ENCODE measurements around the gene PDGFB. TPM values are rescaled to one million over a fixed set of nuclear protein-coding genes. Genes with fewer than 3 reads are reported as not detected.

Gene PDGFB
- total RNA-seq, 1 donor from 2014 or later = 16.5 TPM

DNA sequence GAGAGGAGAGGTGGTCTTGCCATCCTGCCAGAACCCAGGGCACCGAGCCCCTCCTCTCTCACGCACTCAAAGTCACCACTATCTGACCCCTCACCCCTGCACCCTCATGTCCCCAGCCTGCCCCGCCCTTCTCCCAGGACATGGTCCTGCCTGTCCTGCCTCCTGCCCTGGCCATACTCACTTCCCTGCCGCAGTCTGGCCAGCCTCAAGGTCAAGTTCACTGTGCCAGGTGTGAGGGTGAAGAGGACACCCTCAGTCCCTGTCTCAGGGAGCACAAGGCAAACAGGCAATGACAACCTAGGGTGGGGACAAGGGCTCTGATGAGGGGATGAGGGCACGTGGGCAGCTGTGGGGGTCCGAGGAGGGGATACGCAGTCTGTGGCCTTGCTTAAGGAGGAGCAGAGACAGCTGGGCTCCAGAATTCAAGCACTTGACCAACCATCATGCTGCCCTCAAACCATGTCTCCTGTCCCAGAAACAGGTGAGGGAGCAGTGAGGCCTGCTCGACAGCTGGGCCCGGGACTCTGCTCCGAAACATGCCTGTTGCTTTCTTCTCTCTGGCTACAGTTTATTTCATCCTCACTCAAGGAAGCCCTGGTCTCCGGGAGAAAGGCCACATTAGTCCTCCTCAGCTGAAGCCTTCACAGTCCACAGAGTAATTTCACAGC, 36.6 kb downstream of the PDGFB start:
- no peaks in the 10 kb centered on the region for H3K9me3 Mint-ChIP-seq (ENCODE audit: low read depth)
- peak; percentile 86 for DNase-seq (ENCODE audit: low spot score)

DNA sequence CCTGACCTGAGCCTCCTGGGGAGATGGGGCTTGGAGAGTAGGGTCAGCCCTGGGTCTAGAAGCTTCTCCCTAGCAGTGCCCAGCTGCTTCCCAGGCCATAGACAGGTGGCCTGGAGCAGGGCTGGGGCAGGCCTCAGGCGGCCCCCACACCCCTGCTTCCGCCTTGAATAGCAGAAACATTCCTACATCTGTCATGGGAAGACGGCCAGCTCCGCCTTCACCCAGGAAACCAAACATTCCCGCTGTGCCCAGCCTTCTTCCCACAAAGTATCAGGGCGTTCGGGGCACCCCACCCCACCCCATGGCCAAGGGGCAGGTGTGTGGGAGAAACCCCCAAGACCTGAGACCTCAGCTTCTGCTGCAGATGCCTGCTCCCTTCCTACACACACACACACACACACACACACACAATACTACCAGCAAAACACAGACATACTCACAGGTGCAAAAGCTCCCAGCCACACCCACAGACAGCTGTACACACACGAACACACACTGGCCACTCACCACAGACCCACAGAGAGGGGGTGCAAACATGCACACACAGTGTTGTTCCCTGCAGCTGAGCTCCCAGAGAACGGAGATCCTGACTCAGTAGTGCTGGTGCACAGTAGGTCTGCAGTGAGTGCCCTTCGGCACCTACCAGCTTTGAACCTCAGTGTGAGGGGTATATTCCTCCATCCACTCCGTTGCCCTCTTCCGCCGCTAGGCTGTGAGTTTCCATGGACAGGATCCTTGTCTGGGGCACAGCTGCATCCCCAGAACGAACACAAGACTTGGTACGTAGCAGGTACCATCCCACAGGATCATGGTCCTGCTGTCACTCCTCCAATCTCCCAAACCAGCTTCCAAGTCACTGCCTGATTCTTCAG, 37.4 kb downstream of the PDGFB start:
- H3K9me3 Mint-ChIP-seq (ENCODE audit: low read depth) = no peaks in the 10 kb centered on the region
- H3K4me3 Mint-ChIP-seq (ENCODE audit: unreplicated experiment) = no peak overlapping the region
- no peaks in the 10 kb centered on the region for H3K27me3 Mint-ChIP-seq (ENCODE audit: low read depth)
- H3K36me3 Mint-ChIP-seq (ENCODE audit: low read depth) = peaks cover 1% of the 10 kb centered on the region
- H3K4me1 Mint-ChIP-seq (ENCODE audit: low read depth) = peaks cover 20% of the 10 kb centered on the region
- DNase-seq (ENCODE audit: low spot score) = peak; percentile 38
- peak overlapping the region; percentile 17 for H3K27ac Mint-ChIP-seq (ENCODE audit: unreplicated experiment)
- TF ChIP-seq, protein P1, sequence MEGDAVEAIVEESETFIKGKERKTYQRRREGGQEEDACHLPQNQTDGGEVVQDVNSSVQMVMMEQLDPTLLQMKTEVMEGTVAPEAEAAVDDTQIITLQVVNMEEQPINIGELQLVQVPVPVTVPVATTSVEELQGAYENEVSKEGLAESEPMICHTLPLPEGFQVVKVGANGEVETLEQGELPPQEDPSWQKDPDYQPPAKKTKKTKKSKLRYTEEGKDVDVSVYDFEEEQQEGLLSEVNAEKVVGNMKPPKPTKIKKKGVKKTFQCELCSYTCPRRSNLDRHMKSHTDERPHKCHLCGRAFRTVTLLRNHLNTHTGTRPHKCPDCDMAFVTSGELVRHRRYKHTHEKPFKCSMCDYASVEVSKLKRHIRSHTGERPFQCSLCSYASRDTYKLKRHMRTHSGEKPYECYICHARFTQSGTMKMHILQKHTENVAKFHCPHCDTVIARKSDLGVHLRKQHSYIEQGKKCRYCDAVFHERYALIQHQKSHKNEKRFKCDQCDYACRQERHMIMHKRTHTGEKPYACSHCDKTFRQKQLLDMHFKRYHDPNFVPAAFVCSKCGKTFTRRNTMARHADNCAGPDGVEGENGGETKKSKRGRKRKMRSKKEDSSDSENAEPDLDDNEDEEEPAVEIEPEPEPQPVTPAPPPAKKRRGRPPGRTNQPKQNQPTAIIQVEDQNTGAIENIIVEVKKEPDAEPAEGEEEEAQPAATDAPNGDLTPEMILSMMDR (IDR thresholded peaks at IDR 0.05) = no peak

More for the DNA sequence above, 36.6 kb downstream of the PDGFB start:
- Mint-ChIP-seq H3K27ac (ENCODE audit: unreplicated experiment) (no peak overlapping the region), H3K27me3 (ENCODE audit: low read depth) (no peaks in the 10 kb centered on the region), H3K4me3 (ENCODE audit: unreplicated experiment) (no peak overlapping the region), H3K4me1 (ENCODE audit: low read depth) (peaks cover 23% of the 10 kb centered on the region), H3K36me3 (ENCODE audit: low read depth) (no peaks in the 10 kb centered on the region)
- TF ChIP-seq, protein P1 (IDR thresholded peaks at IDR 0.05) = no peak

DNA sequence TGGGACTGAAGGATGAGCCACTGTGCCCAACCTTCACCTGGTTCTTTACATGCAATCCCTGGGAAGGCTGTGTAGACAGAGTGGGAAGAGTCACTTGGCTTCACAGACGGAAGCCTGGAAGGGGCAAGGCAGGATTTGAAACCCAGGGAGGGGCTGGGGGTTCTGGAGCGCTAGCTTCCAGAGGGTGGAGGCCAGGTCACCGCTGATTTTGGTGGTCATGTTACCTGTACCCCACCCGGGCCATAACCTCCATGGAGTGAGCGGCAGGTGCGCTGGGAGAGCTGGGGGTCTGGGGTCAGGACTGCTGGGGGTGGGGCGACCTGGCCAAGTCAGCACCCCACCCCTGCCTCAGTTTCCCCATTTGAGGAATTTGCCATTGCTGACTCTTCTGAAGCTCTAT, 38.3 kb downstream of the PDGFB start:
- peaks cover 20% of the 10 kb centered on the region for H3K4me1 Mint-ChIP-seq (ENCODE audit: low read depth)
- TF ChIP-seq, protein P1 (IDR thresholded peaks at IDR 0.05) = no peak

DNA sequence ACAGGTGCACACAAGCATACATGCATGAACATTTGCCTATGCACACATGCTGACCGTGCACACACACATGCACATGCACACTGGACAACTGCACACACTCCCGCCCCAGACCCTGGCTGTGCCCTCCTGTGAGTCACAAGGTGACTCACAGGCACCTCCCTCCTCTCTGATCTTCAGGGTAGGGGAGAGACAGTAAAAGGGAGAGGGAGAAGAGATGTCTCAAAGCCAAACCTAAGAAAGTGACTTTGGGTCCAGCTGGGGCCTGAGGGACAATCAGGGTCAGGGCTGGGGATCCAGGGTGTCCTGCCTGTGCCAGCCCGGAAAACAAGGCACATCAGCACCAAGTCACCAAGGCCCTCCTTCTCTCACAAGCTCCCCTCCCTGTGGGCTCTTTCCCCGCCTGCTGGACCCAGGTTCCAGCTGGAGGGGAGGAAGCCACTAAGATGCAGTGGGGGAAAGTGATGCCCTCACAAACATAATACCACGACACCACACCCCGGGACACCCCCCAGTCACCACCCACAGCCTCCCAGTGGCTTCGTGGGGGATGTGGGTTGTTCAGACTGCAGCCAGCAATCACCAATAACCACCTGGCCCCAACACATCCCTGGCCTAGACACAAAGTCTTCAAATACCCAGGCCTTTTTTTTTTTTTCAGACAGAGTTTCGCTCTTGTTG, 39.3 kb downstream of the PDGFB start:
- peaks cover 20% of the 10 kb centered on the region for H3K4me1 Mint-ChIP-seq (ENCODE audit: low read depth)
- TF ChIP-seq, protein P1 (IDR thresholded peaks at IDR 0.05) = no peak
- H3K27ac Mint-ChIP-seq (ENCODE audit: unreplicated experiment) = no peak overlapping the region
- DNase-seq (ENCODE audit: low spot score) = peak; percentile 59
- no peaks in the 10 kb centered on the region for H3K27me3 Mint-ChIP-seq (ENCODE audit: low read depth)
- peaks cover 1% of the 10 kb centered on the region for H3K36me3 Mint-ChIP-seq (ENCODE audit: low read depth)
- no peaks in the 10 kb centered on the region for H3K9me3 Mint-ChIP-seq (ENCODE audit: low read depth)
- no peak overlapping the region for H3K4me3 Mint-ChIP-seq (ENCODE audit: unreplicated experiment)

More for the DNA sequence above, 38.3 kb downstream of the PDGFB start:
- H3K4me3 Mint-ChIP-seq (ENCODE audit: unreplicated experiment) = no peak overlapping the region
- DNase-seq (ENCODE audit: low spot score) = peak; percentile 49
- H3K27ac Mint-ChIP-seq (ENCODE audit: unreplicated experiment) = no peak overlapping the region
- H3K9me3 Mint-ChIP-seq (ENCODE audit: low read depth) = no peaks in the 10 kb centered on the region
- H3K27me3 Mint-ChIP-seq (ENCODE audit: low read depth) = no peaks in the 10 kb centered on the region
- H3K36me3 Mint-ChIP-seq (ENCODE audit: low read depth) = peaks cover 1% of the 10 kb centered on the region

DNA sequence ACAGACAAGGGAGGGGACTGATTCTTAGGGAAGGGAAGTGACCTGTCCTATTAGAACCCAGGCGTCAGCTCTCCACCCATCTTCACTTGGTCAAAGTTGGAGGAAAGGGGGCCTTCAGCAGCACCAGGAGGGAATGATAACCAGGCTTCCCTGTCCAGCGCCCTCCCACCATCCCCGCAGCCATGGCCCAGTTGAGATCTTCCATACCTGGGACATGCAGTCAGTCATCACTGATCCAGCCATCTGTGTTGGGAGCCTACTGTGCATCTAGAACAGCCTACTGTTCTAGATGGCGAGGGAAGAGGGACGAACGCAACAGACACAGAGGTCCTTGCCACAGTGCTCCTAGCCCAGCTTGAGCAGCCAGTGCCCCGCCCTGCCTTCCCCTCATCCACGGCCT, 40.6 kb downstream of the PDGFB start:
- Mint-ChIP-seq H3K36me3 (ENCODE audit: low read depth) (peaks cover 1% of the 10 kb centered on the region), H3K4me1 (ENCODE audit: low read depth) (peaks cover 20% of the 10 kb centered on the region), H3K27me3 (ENCODE audit: low read depth) (no peaks in the 10 kb centered on the region), H3K4me3 (ENCODE audit: unreplicated experiment) (no peak overlapping the region), H3K27ac (ENCODE audit: unreplicated experiment) (no peak overlapping the region), H3K9me3 (ENCODE audit: low read depth) (no peaks in the 10 kb centered on the region)
- peak; percentile 49 for DNase-seq (ENCODE audit: low spot score)
- TF ChIP-seq, protein P1 (IDR thresholded peaks at IDR 0.05) = no peak
